Measurements from ENCODE around the gene TMCO5A. TPM values are rescaled to one million over a fixed set of nuclear protein-coding genes. Genes with fewer than 3 reads are reported as not detected.

Gene TMCO5A
- total RNA-seq, 1 experiment from 2014 or later, result not detected

GRCh38 chr15:37893309-37893708 is 41.1 kb upstream of the TMCO5A start:
- no peak for TF ChIP-seq REST (IDR thresholded peaks at IDR 0.05; ENCODE audit: insufficient read depth in 1 of 2, low read depth in 2 of 2, low read length in 1 of 2)
- TF ChIP-seq SIN3A (IDR thresholded peaks at IDR 0.05; ENCODE audit: borderline replicate concordance, insufficient read depth, low read depth, low read length), result no peak
- TF ChIP-seq POLR2AphosphoS5 (IDR thresholded peaks at IDR 0.05; ENCODE audit: low read depth, low read length), result no peak
- no peak for TF ChIP-seq CTCF (IDR thresholded peaks at IDR 0.05)
- no peak for TF ChIP-seq TCF7L2 (IDR thresholded peaks at IDR 0.05; ENCODE audit: low read depth, low read length)
- Histone ChIP-seq H3K27ac (ENCODE audit: low read length) (no peak overlapping the region), H3K36me3 (ENCODE audit: control insufficient read depth, insufficient read depth, low read length) (no peaks in the 10 kb centered on the region), H3K27me3 (ENCODE audit: control insufficient read depth, insufficient read depth, low read length) (peaks cover 2% of the 10 kb centered on the region; the same call in 1 of the 2 replicates), H3K4me1 (ENCODE audit: control insufficient read depth, insufficient read depth, low read length) (no peaks in the 10 kb centered on the region; the same call in 1 of the 2 replicates), H3K9me3 (ENCODE audit: control insufficient read depth, insufficient read depth, low read depth, low read length) (no peaks in the 10 kb centered on the region), H3K4me3 (ENCODE audit: low read depth in 2 of 2, low read length in 2 of 2) (no peak overlapping the region)
- no TSS peak for BruUV-seq (replicated peaks)
- ATAC-seq (no peak), DNase-seq (ENCODE audit: low read depth, low spot score) (no peak)
- in situ Hi-C loops (cut with HindIII; ENCODE audit: low pct_unique_long_range_greater_than_20kb, low sequenced_read_pairs) (no loop called here), intact Hi-C loops (cut with micrococcal nuclease; ENCODE audit: unreplicated experiment) (no loop called here)
- ChIA-PET CTCF (no interaction called here), POLR2A (no interaction called here)

- ChIA-PET POLR2A (interaction anchor here (0.6 kb wide), 1 partner anchor 1568 kb away, joined by 4 read pairs; no protein-coding TSS in a partner anchor), CTCF (no interaction called here)
- Histone ChIP-seq H3K36me3 (ENCODE audit: control insufficient read depth, insufficient read depth, low read length) (no peaks in the 10 kb centered on the region), H3K4me3 (ENCODE audit: low read depth in 2 of 2, low read length in 2 of 2) (no peak overlapping the region), H3K27ac (ENCODE audit: low read length) (no peak overlapping the region), H3K27me3 (ENCODE audit: control insufficient read depth, insufficient read depth, low read length) (no peaks in the 10 kb centered on the region), H3K9me3 (ENCODE audit: control insufficient read depth, insufficient read depth, low read depth, low read length) (no peaks in the 10 kb centered on the region), H3K4me1 (ENCODE audit: control insufficient read depth, insufficient read depth, low read length) (no peaks in the 10 kb centered on the region)
- no TSS peak for BruUV-seq (replicated peaks)
- TF ChIP-seq SIN3A (IDR thresholded peaks at IDR 0.05; ENCODE audit: borderline replicate concordance, insufficient read depth, low read depth, low read length), result no peak
- no peak for TF ChIP-seq POLR2AphosphoS5 (IDR thresholded peaks at IDR 0.05; ENCODE audit: low read depth, low read length)
- TF ChIP-seq TCF7L2 (IDR thresholded peaks at IDR 0.05; ENCODE audit: low read depth, low read length), result no peak
- no peak for TF ChIP-seq REST (IDR thresholded peaks at IDR 0.05; ENCODE audit: insufficient read depth in 1 of 2, low read depth in 2 of 2, low read length in 1 of 2)
- TF ChIP-seq CTCF (IDR thresholded peaks at IDR 0.05), result no peak
- intact Hi-C loops (cut with micrococcal nuclease; ENCODE audit: unreplicated experiment), result no loop called here
- in situ Hi-C loops (cut with HindIII; ENCODE audit: low pct_unique_long_range_greater_than_20kb, low sequenced_read_pairs), result no loop called here
- DNase-seq (ENCODE audit: low read depth, low spot score) (no peak), ATAC-seq (no peak)
These were observed 36.1 kb upstream of the TMCO5A start for GRCh38 chr15:37898362-37898761.

Data from Panc1 (cell line).